ENCODE measurements around the gene APLP1.

DNA sequence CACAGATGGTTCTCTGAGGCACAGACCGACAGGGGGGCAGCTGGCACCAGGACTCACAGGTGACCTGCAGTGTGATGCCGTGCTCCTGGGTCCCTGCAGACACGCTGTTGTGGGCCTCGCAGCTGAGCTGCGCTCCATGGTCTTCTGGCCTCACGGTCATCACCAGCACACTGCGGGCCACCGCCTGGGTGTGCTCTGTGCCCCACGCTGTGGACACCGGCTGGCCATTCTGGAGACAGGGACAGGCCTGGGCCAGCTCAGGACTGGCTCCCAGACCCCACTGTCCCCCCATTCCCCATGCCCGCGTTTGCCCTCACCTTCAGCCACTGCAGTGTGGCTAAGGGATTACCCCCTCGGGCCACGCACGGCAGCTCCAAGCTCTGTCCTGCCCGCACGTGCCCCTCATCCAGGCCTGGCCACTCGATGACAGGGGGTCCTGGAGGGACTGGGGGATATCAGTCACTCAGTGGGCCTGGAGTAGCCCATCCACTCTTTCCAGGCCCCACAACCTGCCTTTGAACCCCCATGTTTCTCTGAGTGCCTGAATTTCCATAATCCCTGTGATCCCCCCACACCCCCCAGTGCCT is 19.4 kb upstream of the APLP1 start:
- TF ChIP-seq, protein P1, sequence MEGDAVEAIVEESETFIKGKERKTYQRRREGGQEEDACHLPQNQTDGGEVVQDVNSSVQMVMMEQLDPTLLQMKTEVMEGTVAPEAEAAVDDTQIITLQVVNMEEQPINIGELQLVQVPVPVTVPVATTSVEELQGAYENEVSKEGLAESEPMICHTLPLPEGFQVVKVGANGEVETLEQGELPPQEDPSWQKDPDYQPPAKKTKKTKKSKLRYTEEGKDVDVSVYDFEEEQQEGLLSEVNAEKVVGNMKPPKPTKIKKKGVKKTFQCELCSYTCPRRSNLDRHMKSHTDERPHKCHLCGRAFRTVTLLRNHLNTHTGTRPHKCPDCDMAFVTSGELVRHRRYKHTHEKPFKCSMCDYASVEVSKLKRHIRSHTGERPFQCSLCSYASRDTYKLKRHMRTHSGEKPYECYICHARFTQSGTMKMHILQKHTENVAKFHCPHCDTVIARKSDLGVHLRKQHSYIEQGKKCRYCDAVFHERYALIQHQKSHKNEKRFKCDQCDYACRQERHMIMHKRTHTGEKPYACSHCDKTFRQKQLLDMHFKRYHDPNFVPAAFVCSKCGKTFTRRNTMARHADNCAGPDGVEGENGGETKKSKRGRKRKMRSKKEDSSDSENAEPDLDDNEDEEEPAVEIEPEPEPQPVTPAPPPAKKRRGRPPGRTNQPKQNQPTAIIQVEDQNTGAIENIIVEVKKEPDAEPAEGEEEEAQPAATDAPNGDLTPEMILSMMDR (IDR thresholded peaks at IDR 0.05), result no peak
- no peak for TF ChIP-seq POLR2A (IDR thresholded peaks at IDR 0.05)

Measured in thyroid gland (tissue), 4 donors.